ENCODE measurements around the gene ABTB2. TPM values are rescaled to one million over a fixed set of nuclear protein-coding genes. Genes with fewer than 3 reads are reported as not detected.
"Not testable (repeated sequence)": the region's sequence is repeated elsewhere in the genome, so short reads cannot be mapped to it uniquely, and the experiment has no call there.

The ABTB2 gene
- polyA plus RNA-seq, 2 of the 4 experiments (the other 2 are of a cell fraction) = 8.9 to 15.4 TPM

DNA sequence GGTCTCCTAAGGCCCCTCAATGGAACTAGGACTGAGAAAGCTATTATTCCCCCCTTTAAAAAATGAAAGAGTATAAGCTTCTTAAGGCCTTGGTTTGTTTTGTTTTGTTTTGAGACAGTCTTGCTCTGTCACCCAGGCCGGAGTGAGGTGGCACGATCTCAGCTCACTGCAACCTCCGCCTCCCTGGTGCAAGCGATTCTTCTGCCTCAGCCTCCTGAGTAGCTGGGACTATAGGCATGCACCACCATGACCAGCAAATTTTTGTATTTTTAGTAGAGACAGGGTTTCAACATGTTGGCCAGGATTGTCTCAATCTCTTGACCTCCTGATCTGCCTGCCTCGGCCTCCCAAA, 177.0 kb downstream of the ABTB2 start:
- ATAC-seq; H3K4me3 ChIP-seq; H3K4me2 ChIP-seq; DNase-seq (ENCODE audit: low read depth in 1 of 2, low spot score in 1 of 2); POLR2A ChIA-PET; H3K27ac ChIP-seq; FAIRE-seq; H3K9me3 ChIP-seq: not testable (repeated sequence)
- WGBS (ENCODE audit: missing lambda C conversion rate) = 92% methylated on average over 5 of the region's 5 CpGs
- H3K4me1 ChIP-seq = peaks cover 12% of the 10 kb centered on the region
- CTCF ChIA-PET = interaction anchor here (0.9 to 4.8 kb wide), 6 partner anchors 10 to 180 kb away, joined by 3 to 25 read pairs (median 7); partner anchors contain the start of gene ABTB2

GRCh38 chr11:34180040-34180813, 177.6 kb downstream of the ABTB2 start:
- Histone ChIP-seq H3K27ac (no peak overlapping the region), H3K4me3 (no peak overlapping the region), H3K4me2 (no peak overlapping the region), H3K4me1 (peaks cover 12% of the 10 kb centered on the region), H3K9me3 (no peaks in the 10 kb centered on the region)
- POLR2A ChIA-PET = no interaction called here
- ATAC-seq (no peak), DNase-seq (ENCODE audit: low read depth in 1 of 2, low spot score in 1 of 2) (no peak), FAIRE-seq (no peak)
- WGBS (ENCODE audit: missing lambda C conversion rate) = 92% methylated on average over 6 of the region's 6 CpGs
- TF ChIP-seq, protein P1, sequence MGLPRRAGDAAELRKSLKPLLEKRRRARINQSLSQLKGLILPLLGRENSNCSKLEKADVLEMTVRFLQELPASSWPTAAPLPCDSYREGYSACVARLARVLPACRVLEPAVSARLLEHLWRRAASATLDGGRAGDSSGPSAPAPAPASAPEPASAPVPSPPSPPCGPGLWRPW (IDR thresholded peaks at IDR 0.05) = no peak
- TF ChIP-seq RARB (CRISPR knock-in tag; IDR thresholded peaks at IDR 0.05) (no peak), POLR2A (IDR thresholded peaks at IDR 0.05; ENCODE audit: low read length) (no peak), HOXB5 (CRISPR knock-in tag; IDR thresholded peaks at IDR 0.05) (no peak)
- TF ChIP-seq, protein P2, sequence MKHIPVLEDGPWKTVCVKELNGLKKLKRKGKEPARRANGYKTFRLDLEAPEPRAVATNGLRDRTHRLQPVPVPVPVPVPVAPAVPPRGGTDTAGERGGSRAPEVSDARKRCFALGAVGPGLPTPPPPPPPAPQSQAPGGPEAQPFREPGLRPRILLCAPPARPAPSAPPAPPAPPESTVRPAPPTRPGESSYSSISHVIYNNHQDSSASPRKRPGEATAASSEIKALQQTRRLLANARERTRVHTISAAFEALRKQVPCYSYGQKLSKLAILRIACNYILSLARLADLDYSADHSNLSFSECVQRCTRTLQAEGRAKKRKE (CRISPR knock-in tag; IDR thresholded peaks at IDR 0.05; ENCODE audit: low read depth) = no peak
- CTCF ChIA-PET = interaction anchor here (0.6 to 8.6 kb wide), 10 partner anchors 10 to 278 kb away, joined by 3 to 170 read pairs (median 6); partner anchors contain the start of gene ABTB2

DNA sequence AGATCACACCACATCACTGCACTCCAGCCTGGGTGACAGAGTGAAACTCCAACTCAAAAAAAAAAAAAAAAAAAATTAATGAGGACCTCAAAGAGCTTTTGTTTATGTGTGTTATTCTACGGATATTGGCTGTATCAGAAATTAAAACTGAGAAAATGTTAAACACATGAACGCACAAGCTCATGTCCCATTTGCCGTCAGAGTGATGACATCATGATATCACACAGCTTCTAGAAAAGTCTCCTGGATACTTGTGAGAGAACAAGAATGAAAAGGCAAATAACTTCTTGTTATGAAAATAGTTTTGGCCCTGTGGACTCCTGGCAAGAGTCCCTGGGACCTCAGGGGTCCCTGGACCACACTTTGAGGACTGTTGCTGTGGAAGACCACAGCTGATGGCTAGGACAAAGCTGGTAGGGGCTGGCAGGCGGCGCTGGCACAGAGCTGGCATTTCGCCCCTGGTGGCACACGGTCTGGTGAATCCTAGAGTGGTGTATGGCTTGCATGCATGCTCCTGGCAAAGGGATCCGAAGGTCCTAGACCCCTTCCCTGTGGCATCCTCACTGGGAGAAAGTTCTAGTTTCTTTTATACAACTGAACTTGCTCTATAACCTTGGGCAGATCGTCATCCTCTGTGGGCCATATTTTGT, 178.7 kb downstream of the ABTB2 start:
- ATAC-seq (no peak), FAIRE-seq (no peak), DNase-seq (ENCODE audit: low read depth in 1 of 2, low spot score in 1 of 2) (no peak)
- Histone ChIP-seq H3K27ac (no peak overlapping the region), H3K9me3 (no peaks in the 10 kb centered on the region), H3K4me2 (no peak overlapping the region), H3K4me3 (no peak overlapping the region), H3K4me1 (peaks cover 21% of the 10 kb centered on the region)
- ChIA-PET CTCF (interaction anchor here (0.6 to 8.6 kb wide), 9 partner anchors 8 to 184 kb away, joined by 3 to 170 read pairs (median 7); partner anchors contain the start of gene ABTB2), POLR2A (interaction anchor here (0.9 kb wide), 1 partner anchor 179 kb away, joined by 4 read pairs; no protein-coding TSS in a partner anchor)
- TF ChIP-seq ZFP36 (IDR thresholded peaks at IDR 0.05; ENCODE audit: borderline replicate concordance, partially characterized antibody) (no peak), POLR2AphosphoS2 (conservative IDR thresholded peaks at IDR 0.05; ENCODE audit: low read length) (no peak), TP53 (CRISPR knock-in tag; IDR thresholded peaks at IDR 0.05) (no peak), CHD4 (IDR thresholded peaks at IDR 0.05; ENCODE audit: borderline replicate concordance) (no peak), SREBF2 (IDR thresholded peaks at IDR 0.05) (no peak), SMC3 (IDR thresholded peaks at IDR 0.05) (no peak)
- TF ChIP-seq, protein P2 (CRISPR knock-in tag; IDR thresholded peaks at IDR 0.05; ENCODE audit: low read depth) = no peak
- 92% methylated on average over 9 of the region's 9 CpGs for WGBS (ENCODE audit: missing lambda C conversion rate)

DNA sequence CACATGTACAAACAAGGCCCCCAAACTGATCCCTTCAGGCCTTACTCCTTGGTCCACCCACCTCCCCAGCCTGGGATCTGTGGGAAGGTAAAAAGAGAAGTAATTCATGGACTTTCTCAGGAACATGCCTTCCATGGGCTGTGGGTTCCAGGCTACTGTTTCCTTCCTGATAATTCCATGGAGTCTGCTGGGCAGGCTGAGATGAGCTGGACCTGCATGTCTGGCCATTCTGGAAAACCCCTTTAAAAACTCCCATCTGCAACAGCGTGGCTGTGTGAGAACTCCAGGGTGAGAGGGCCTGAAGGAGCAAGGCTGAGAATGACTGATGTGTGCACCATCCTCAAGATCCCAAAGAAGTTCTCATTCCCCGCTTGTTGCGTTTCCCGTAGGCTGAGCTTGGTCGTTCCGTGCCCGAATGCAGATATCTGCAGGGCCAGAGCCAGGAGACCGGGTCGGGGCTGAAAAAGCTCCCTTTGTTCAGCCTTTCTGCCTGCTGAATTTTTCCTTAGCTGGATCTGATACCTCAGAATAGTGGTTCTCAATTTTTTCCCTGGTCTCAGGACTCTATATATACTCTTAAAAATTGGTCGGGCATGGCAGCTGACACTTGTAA, 179.5 kb downstream of the ABTB2 start:
- no peak overlapping the region for H3K4me3 ChIP-seq
- 0 out of 6 replicates have a peak overlapping the region, but pooled peaks of 1 of the 2 experiments have one; percentile 10 for H3K27ac ChIP-seq
- DNase-seq (ENCODE audit: low read depth in 1 of 2, low spot score in 1 of 2) (no peak), FAIRE-seq (no peak), ATAC-seq (no peak)
- no peak overlapping the region for H3K4me2 ChIP-seq
- POLR2A ChIA-PET = interaction anchor here (0.9 kb wide), 1 partner anchor 180 kb away, joined by 4 read pairs; no protein-coding TSS in a partner anchor
- WGBS (ENCODE audit: missing lambda C conversion rate) = 92% methylated on average over 10 of the region's 10 CpGs
- CTCF ChIA-PET = interaction anchor here (0.6 to 8.6 kb wide), 12 partner anchors 9 to 316 kb away, joined by 3 to 170 read pairs (median 4); partner anchors contain the start of gene ABTB2
- peaks cover 25% of the 10 kb centered on the region for H3K4me1 ChIP-seq
- no peaks in the 10 kb centered on the region for H3K9me3 ChIP-seq
- no peak for TF ChIP-seq TP53 (CRISPR knock-in tag; IDR thresholded peaks at IDR 0.05)
- TF ChIP-seq MYC (IDR thresholded peaks at IDR 0.05; ENCODE audit: borderline replicate concordance, low read length) = no peak
- TF ChIP-seq, protein P2 (CRISPR knock-in tag; IDR thresholded peaks at IDR 0.05; ENCODE audit: low read depth) = no peak
- TF ChIP-seq, protein P3, sequence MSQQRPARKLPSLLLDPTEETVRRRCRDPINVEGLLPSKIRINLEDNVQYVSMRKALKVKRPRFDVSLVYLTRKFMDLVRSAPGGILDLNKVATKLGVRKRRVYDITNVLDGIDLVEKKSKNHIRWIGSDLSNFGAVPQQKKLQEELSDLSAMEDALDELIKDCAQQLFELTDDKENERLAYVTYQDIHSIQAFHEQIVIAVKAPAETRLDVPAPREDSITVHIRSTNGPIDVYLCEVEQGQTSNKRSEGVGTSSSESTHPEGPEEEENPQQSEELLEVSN (IDR thresholded peaks at IDR 0.05; ENCODE audit: borderline replicate concordance, low read depth) = no peak
- TF ChIP-seq, protein P4, sequence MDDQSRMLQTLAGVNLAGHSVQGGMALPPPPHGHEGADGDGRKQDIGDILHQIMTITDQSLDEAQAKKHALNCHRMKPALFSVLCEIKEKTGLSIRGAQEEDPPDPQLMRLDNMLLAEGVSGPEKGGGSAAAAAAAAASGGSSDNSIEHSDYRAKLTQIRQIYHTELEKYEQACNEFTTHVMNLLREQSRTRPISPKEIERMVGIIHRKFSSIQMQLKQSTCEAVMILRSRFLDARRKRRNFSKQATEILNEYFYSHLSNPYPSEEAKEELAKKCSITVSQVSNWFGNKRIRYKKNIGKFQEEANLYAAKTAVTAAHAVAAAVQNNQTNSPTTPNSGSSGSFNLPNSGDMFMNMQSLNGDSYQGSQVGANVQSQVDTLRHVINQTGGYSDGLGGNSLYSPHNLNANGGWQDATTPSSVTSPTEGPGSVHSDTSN (IDR thresholded peaks at IDR 0.05) = no peak
- TF ChIP-seq HOXB13 (CRISPR knock-in tag; IDR thresholded peaks at IDR 0.05; ENCODE audit: low read depth) = no peak
- TF ChIP-seq FOXS1 (CRISPR knock-in tag; IDR thresholded peaks at IDR 0.05) = no peak
- TF ChIP-seq RAD21 (conservative IDR thresholded peaks at IDR 0.05 in 1 of 2, IDR thresholded peaks at IDR 0.05 in 1 of 2) = no peak
- TF ChIP-seq JUNB (IDR thresholded peaks at IDR 0.05) = no peak
- TF ChIP-seq MAFK (IDR thresholded peaks at IDR 0.05; ENCODE audit: partially characterized antibody) = no peak
- no peak for TF ChIP-seq NPAS2 (CRISPR knock-in tag; IDR thresholded peaks at IDR 0.05; ENCODE audit: borderline replicate concordance)
- TF ChIP-seq EHF (CRISPR knock-in tag; IDR thresholded peaks at IDR 0.05) = no peak
- TF ChIP-seq, protein P1 (IDR thresholded peaks at IDR 0.05) = no peak

Measured in A549 (cell line).